ENCODE results near the gene FLACC1. TPM values are rescaled to one million over a fixed set of nuclear protein-coding genes. Genes with fewer than 3 reads are reported as not detected.

Gene FLACC1
- total and polyA plus RNA-seq, 2 experiments from 2014 or later: 0.10 to 0.27 TPM

GRCh38 chr2:201250741-201251140 is 106.4 kb downstream of the FLACC1 start:
- Mint-ChIP-seq H3K4me1 (peaks cover 8% of the 10 kb centered on the region; the same call in 2 of the 3 replicates), H3K36me3 (ENCODE audit: low read depth) (no peaks in the 10 kb centered on the region; the same call in 2 of the 3 replicates), H3K27me3 (ENCODE audit: insufficient read depth, low read depth, poor library complexity) (peaks cover 3% of the 10 kb centered on the region), H3K27ac (no peak overlapping the region), H3K4me3 (no peak overlapping the region), H3K9me3 (no peaks in the 10 kb centered on the region)
- Histone ChIP-seq H3F3A (replicated peaks; ENCODE audit: low read depth) (no peaks in the 10 kb centered on the region), H3K4me2 (no peak overlapping the region), H3K9me2 (ENCODE audit: insufficient read depth) (no peaks in the 10 kb centered on the region), H3K79me2 (replicated peaks; ENCODE audit: insufficient read depth) (no peaks in the 10 kb centered on the region), H3K27ac (ENCODE audit: low read depth) (no peak overlapping the region), H3K4me3 (no peak overlapping the region), H4K20me1 (replicated peaks; ENCODE audit: insufficient read depth) (no peaks in the 10 kb centered on the region), H3K27me3 (ENCODE audit: insufficient read depth) (no peaks in the 10 kb centered on the region), H3K36me3 (ENCODE audit: insufficient read depth) (no peaks in the 10 kb centered on the region), H3K4me1 (ENCODE audit: insufficient read depth) (peaks cover 4% of the 10 kb centered on the region; the same call in 1 of the 2 replicates), H2AFZ (no peak overlapping the region)
- DNase-seq (ENCODE audit: low spot score) (no peak), ATAC-seq (no peak)
- no peak for TF ChIP-seq CREB1 (CRISPR knock-in tag; IDR thresholded peaks at IDR 0.05; ENCODE audit: low read depth)

DNA sequence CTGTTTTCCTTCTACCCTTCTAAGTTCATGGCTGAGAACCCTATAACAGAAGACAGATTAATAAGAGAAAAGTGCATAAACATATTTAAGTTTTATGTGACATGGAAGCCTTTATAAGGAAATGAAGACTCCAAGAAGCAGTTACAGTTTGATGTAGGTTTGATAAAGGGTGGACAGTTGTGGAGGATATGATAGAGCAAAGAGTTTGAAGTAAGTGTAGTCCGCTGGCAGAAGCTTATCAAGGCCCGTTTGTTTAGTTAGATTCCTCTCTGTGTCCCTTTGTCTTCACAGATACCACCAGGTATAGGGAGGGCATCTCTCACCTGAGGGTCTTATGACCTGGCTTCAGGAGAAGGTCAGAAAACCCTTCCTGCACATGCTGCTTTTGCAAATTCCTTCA is 107.3 kb downstream of the FLACC1 start:
- ATAC-seq (no peak), DNase-seq (ENCODE audit: low spot score) (no peak)
- no peak overlapping the region for H3K27ac ChIP-seq (ENCODE audit: low read depth)
- H3K4me3 ChIP-seq: no peak overlapping the region
- TF ChIP-seq EZH2 (IDR thresholded peaks at IDR 0.05; ENCODE audit: low read depth, unreplicated experiment): no peak
- TF ChIP-seq CTCF (conservative IDR thresholded peaks at IDR 0.05; ENCODE audit: low read depth in 2 of 2): no peak
- TF ChIP-seq, protein P1, sequence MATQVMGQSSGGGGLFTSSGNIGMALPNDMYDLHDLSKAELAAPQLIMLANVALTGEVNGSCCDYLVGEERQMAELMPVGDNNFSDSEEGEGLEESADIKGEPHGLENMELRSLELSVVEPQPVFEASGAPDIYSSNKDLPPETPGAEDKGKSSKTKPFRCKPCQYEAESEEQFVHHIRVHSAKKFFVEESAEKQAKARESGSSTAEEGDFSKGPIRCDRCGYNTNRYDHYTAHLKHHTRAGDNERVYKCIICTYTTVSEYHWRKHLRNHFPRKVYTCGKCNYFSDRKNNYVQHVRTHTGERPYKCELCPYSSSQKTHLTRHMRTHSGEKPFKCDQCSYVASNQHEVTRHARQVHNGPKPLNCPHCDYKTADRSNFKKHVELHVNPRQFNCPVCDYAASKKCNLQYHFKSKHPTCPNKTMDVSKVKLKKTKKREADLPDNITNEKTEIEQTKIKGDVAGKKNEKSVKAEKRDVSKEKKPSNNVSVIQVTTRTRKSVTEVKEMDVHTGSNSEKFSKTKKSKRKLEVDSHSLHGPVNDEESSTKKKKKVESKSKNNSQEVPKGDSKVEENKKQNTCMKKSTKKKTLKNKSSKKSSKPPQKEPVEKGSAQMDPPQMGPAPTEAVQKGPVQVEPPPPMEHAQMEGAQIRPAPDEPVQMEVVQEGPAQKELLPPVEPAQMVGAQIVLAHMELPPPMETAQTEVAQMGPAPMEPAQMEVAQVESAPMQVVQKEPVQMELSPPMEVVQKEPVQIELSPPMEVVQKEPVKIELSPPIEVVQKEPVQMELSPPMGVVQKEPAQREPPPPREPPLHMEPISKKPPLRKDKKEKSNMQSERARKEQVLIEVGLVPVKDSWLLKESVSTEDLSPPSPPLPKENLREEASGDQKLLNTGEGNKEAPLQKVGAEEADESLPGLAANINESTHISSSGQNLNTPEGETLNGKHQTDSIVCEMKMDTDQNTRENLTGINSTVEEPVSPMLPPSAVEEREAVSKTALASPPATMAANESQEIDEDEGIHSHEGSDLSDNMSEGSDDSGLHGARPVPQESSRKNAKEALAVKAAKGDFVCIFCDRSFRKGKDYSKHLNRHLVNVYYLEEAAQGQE (IDR thresholded peaks at IDR 0.05; ENCODE audit: unreplicated experiment): no peak
- TF ChIP-seq ZNF462 (CRISPR knock-in tag; IDR thresholded peaks at IDR 0.05): no peak
- no peak for TF ChIP-seq ZNF114 (CRISPR knock-in tag; IDR thresholded peaks at IDR 0.05)
- TF ChIP-seq JUNB (IDR thresholded peaks at IDR 0.05; ENCODE audit: unreplicated experiment): no peak
- TF ChIP-seq CREB1 (CRISPR knock-in tag; IDR thresholded peaks at IDR 0.05; ENCODE audit: low read depth): no peak
- H3F3A ChIP-seq (replicated peaks; ENCODE audit: low read depth): no peaks in the 10 kb centered on the region
- H3K4me3 Mint-ChIP-seq: no peak overlapping the region
- H3K27me3 Mint-ChIP-seq (ENCODE audit: insufficient read depth, low read depth, poor library complexity): peaks cover 3% of the 10 kb centered on the region
- no peaks in the 10 kb centered on the region for H4K20me1 ChIP-seq (replicated peaks; ENCODE audit: insufficient read depth)
- no peaks in the 10 kb centered on the region for H3K9me2 ChIP-seq (ENCODE audit: insufficient read depth)
- no peaks in the 10 kb centered on the region for H3K9me3 Mint-ChIP-seq
- no peaks in the 10 kb centered on the region for H3K27me3 ChIP-seq (ENCODE audit: insufficient read depth)
- peaks cover 8% of the 10 kb centered on the region; the same call in 2 of the 3 replicates for H3K4me1 Mint-ChIP-seq
- no peak overlapping the region for H2AFZ ChIP-seq
- H3K36me3 Mint-ChIP-seq (ENCODE audit: low read depth): no peaks in the 10 kb centered on the region; the same call in 2 of the 3 replicates
- H3K36me3 ChIP-seq (ENCODE audit: insufficient read depth): no peaks in the 10 kb centered on the region
- no peaks in the 10 kb centered on the region for H3K79me2 ChIP-seq (replicated peaks; ENCODE audit: insufficient read depth)
- peaks cover 4% of the 10 kb centered on the region; the same call in 1 of the 2 replicates for H3K4me1 ChIP-seq (ENCODE audit: insufficient read depth)
- H3K27ac Mint-ChIP-seq: no peak overlapping the region
- H3K4me2 ChIP-seq: no peak overlapping the region
